ENCODE results near the gene DCLK2. TPM values are rescaled to one million over a fixed set of nuclear protein-coding genes. Genes with fewer than 3 reads are reported as not detected.
A peak's percentile ranks its signal among the peaks of the same experiment; 100 is the strongest.

The DCLK2 gene
- total and polyA plus RNA-seq, 2 of the 13 experiments (the other 11 are each of a cell fraction or from before 2014, with no cell fraction given) = not detected

DNA sequence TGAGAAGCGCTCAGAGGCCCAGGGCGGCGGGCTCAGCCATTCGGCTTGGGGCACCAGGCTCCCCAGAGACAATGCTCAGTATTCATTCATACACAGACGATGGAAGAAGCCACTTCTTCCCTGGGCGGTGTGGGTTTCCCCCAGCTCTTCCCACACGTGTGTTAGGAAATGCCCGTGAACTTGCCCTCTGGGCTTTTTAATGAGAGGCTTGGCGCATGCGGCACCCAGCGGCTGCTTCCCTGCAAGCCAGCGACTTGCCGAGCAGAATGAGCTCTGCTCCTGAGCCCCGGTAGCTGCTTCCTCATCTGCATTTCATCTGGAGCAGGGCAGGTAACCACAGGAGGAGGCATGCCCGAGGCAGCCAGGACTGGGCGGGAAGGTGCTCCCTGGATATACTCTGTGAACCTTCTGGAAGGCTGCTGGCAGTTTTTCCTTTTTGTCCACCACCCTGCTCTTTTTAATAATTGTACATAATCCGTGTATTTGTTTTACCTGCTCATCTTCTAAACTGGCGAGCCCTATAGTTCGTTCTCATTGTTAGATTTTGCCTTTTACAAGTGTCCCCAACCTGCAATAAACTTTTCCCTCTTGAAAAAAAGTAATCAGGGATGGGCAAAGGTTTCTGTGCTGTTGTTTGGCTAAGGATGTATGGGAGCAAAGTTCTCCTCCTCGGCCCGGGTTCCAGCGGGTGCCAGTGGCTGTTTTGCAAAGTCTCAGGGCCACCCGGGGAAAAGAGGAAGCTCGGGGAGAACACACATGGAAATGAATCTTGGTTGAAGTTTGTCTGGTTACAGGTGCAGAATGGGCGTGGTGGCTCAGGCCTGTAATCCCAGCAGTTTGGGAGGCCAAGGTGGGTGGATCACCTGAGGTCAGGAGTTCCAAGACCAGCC, 178.8 kb downstream of the DCLK2 start (continued):
- TF ChIP-seq ZBTB10 (CRISPR knock-in tag; IDR thresholded peaks at IDR 0.05; ENCODE audit: borderline replicate concordance) = no peak
- TF ChIP-seq, protein P1, sequence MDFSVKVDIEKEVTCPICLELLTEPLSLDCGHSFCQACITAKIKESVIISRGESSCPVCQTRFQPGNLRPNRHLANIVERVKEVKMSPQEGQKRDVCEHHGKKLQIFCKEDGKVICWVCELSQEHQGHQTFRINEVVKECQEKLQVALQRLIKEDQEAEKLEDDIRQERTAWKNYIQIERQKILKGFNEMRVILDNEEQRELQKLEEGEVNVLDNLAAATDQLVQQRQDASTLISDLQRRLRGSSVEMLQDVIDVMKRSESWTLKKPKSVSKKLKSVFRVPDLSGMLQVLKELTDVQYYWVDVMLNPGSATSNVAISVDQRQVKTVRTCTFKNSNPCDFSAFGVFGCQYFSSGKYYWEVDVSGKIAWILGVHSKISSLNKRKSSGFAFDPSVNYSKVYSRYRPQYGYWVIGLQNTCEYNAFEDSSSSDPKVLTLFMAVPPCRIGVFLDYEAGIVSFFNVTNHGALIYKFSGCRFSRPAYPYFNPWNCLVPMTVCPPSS (IDR thresholded peaks at IDR 0.05) = no peak
- no peak for TF ChIP-seq HMG20A (CRISPR knock-in tag; IDR thresholded peaks at IDR 0.05; ENCODE audit: borderline replicate concordance)
- TF ChIP-seq ZNF639 (CRISPR knock-in tag; conservative IDR thresholded peaks at IDR 0.05) = no peak
- no peak for TF ChIP-seq ZNF552 (CRISPR knock-in tag; IDR thresholded peaks at IDR 0.05; ENCODE audit: borderline replicate concordance)
- no peak for TF ChIP-seq ZNF335 (CRISPR knock-in tag; IDR thresholded peaks at IDR 0.05)
- TF ChIP-seq TCF7 (IDR thresholded peaks at IDR 0.05; ENCODE audit: low read depth) = no peak
- 0 out of 2 replicates have a peak, but pooled peaks have one; percentile 13 for TF ChIP-seq FOSL2 (CRISPR knock-in tag; IDR thresholded peaks at IDR 0.05)
- peak; percentile 11; the same call in 1 of the 2 replicates for TF ChIP-seq PITX1 (CRISPR knock-in tag; IDR thresholded peaks at IDR 0.05)
- peak; percentile 83 for TF ChIP-seq MTA1 (CRISPR knock-in tag; IDR thresholded peaks at IDR 0.05; ENCODE audit: borderline replicate concordance)
- TF ChIP-seq ZMYM3 (CRISPR knock-in tag; IDR thresholded peaks at IDR 0.05) = 0 out of 2 replicates have a peak, but pooled peaks have one; percentile 14
- TF ChIP-seq RORA (CRISPR knock-in tag; IDR thresholded peaks at IDR 0.05) = no peak
- no peak for TF ChIP-seq ZNF674 (CRISPR knock-in tag; IDR thresholded peaks at IDR 0.05; ENCODE audit: low read depth)
- TF ChIP-seq NCOA2 (CRISPR knock-in tag; IDR thresholded peaks at IDR 0.05) = no peak
- no peak for TF ChIP-seq MZF1 (CRISPR knock-in tag; IDR thresholded peaks at IDR 0.05; ENCODE audit: borderline replicate concordance)
- TF ChIP-seq SMAD3 (CRISPR knock-in tag; IDR thresholded peaks at IDR 0.05) = no peak
- 0 out of 2 replicates have a peak, but pooled peaks have one; percentile 24 for TF ChIP-seq NR0B2 (CRISPR knock-in tag; IDR thresholded peaks at IDR 0.05)
- TF ChIP-seq ZNF773 (CRISPR knock-in tag; IDR thresholded peaks at IDR 0.05; ENCODE audit: borderline replicate concordance) = no peak
- TF ChIP-seq ZNF737 (CRISPR knock-in tag; IDR thresholded peaks at IDR 0.05; ENCODE audit: borderline replicate concordance) = no peak
- no peak for TF ChIP-seq CENPBD1 (CRISPR knock-in tag; IDR thresholded peaks at IDR 0.05; ENCODE audit: borderline replicate concordance, low read depth)
- no peak for TF ChIP-seq MBNL3 (CRISPR knock-in tag; conservative IDR thresholded peaks at IDR 0.05)
- TF ChIP-seq KDM5B (CRISPR knock-in tag; IDR thresholded peaks at IDR 0.05; ENCODE audit: borderline replicate concordance) = no peak; the same call in 1 of the 2 replicates
- no peak for TF ChIP-seq SP140L (CRISPR knock-in tag; IDR thresholded peaks at IDR 0.05; ENCODE audit: borderline replicate concordance)
- TF ChIP-seq ZNF34 (CRISPR knock-in tag; IDR thresholded peaks at IDR 0.05; ENCODE audit: borderline replicate concordance) = no peak
